Hematopoietic multipotent progenitor cell treated with erythropoietin and hydrocortisone succinate and interleukin-3 and kit ligand, for 8 days (in vitro differentiated cells): ENCODE results near the gene TRERF1.

Experiments used
- DNase-seq: peaks from one replicate; pipeline ENCODE4 v3.0.0-alpha.2; 2015

The TRERF1 gene

DNA sequence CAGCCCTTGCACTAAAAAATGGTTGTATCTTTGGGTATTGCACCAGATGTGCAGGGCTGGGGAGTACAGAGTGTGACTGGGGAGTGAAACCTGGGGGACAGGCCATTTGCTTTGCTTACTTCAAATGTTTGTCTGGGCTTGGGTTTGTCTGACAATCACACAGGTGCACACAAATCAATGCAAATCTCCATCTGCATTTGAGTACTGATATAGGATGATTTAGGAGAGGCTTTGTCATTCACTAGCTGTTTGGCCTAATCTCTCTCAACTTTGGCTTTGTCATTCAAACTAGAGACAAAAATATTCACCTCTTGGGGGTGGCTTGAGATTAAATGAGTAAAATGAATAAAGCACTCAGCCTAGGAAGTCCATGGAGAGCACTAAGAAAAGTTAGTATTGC lies 274.7 kb downstream of the TRERF1 start:
- DNase-seq = no peak

DNA sequence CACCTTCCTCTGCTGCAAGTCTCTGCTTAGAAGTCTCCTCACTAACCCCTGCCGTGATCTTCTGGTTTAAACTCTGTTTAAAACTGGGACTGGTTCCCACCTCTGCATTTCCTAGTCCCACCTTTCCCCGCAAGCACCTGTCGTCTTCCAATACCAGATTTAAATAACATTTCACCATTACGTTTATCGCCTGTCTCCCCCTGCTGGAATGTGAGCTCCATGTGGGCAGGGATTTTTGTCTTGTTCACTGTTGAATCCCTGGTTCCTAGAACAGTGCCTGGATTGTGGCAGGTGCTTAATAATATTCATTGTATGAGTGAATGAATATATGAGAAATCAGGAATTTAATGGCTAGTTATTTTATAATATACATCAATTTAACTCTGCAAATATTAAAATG lies 275.9 kb downstream of the TRERF1 start:
- DNase-seq = no peak
